HTERT RPE-1 (cell line): ENCODE results near the gene BCL2L1.

Source experiments
- in situ Hi-C: fragments of 300-500 bp; cut with MboI; formaldehyde crosslinking; loops from 4 replicates; pipeline ENCODE4 v1.14.3; 2020; ENCODE audit warnings: low sequenced_read_pairs

BCL2L1 gene

GRCh38 chr20:31694842-31695593, 27.6 kb downstream of the BCL2L1 start:
- in situ Hi-C loops: no loop called here

DNA sequence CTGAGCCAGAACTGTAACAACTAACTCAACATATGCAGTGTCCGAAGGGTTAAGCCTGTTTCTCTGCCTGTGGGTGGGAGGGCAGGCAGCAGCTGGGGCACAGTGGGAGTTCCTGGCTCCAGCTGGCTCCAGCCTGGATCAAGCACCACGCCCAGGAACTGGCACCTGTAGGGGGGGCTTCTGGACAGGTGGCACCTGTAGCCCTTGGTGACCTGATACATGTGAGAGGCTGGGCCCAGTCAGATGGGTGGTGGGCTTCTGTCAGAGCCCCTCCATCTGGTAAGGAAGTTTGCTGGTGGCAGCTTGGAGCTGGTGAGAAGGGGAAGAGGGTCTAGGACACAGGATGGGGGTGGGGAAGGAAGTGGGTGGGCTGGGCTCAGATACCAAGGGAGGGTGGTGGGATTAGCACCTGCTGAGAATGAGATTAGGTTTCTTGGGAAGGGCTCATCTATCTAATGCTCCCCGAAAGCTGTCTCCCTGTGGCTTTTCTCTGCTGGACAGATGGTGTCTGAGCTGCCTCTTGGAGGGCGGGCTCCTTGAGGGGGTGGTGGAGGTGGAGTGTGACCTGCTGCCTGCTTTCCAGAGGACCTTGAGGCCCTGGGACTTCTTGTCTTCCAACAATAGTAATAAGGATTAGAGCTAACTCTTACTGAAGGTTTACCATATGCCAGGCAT, 28.5 kb downstream of the BCL2L1 start:
- in situ Hi-C loops: no loop called here

DNA sequence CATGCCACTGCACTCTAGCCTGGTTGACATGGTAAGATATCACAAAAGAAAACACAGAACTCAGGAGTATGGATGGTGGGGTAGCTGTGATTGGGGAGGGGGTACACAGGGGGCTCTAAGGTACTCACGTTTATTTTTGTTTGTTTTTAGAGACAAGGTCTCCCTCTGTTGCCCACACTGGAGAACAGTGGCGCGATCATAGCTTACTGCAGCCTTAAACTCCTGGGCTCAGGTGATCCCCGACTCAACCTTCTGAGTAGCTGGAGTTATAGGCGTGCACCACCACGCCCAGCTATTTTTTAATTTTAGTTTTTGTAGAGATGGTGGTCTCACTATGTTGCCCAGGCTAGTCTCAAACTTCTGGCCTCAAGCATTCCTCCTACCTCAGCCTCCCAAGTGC, 29.3 kb downstream of the BCL2L1 start:
- in situ Hi-C loops: no loop called here

- in situ Hi-C loops: no loop called here
Measured at GRCh38 chr20:31691646-31692275, 30.9 kb downstream of the BCL2L1 start.

DNA sequence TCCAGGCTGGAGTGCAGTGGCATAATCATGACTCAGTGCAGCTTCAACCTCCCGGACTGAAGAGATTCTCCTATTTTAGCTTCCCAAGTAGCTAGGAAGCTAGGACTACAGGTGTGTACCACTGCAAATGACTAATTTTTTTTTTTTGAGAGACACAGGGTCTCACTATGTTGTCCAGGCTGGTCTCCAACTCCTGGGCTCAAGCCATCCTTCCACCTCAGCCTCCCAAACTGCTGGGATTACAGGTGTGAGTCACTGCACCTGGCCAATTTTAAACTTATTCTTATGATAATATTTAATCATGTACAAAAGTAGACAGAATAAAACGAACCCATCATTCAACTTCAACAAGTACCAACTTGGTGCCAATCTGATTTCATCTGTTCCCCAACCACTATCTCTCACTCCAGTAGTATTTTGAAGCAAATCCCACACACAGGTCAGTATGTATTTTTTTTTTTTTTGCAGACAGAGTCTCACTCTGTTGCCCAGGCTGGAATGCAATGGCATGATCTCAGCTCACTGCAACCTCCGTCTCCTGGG, 32.5 kb downstream of the BCL2L1 start:
- in situ Hi-C loops: no loop called here

GRCh38 chr20:31689141-31689540, 33.5 kb downstream of the BCL2L1 start:
- in situ Hi-C loops: no loop called here

GRCh38 chr20:31687777-31688176, 34.9 kb downstream of the BCL2L1 start:
- in situ Hi-C loops: no loop called here

- in situ Hi-C loops: no loop called here
Measured at GRCh38 chr20:31685853-31686643, 36.6 kb downstream of the BCL2L1 start.

- in situ Hi-C loops: no loop called here
Measured at GRCh38 chr20:31684153-31685015, 38.3 kb downstream of the BCL2L1 start.

- in situ Hi-C loops: no loop called here
Measured at GRCh38 chr20:31682927-31683326, 39.7 kb downstream of the BCL2L1 start.

- in situ Hi-C loops: no loop called here
Measured at GRCh38 chr20:31682352-31682751, 40.3 kb downstream of the BCL2L1 start.

- in situ Hi-C loops: no loop called here
Measured at GRCh38 chr20:31681769-31682168, 40.9 kb downstream of the BCL2L1 start.

- in situ Hi-C loops: no loop called here
Measured at GRCh38 chr20:31681128-31681727, 41.4 kb downstream of the BCL2L1 start.

DNA sequence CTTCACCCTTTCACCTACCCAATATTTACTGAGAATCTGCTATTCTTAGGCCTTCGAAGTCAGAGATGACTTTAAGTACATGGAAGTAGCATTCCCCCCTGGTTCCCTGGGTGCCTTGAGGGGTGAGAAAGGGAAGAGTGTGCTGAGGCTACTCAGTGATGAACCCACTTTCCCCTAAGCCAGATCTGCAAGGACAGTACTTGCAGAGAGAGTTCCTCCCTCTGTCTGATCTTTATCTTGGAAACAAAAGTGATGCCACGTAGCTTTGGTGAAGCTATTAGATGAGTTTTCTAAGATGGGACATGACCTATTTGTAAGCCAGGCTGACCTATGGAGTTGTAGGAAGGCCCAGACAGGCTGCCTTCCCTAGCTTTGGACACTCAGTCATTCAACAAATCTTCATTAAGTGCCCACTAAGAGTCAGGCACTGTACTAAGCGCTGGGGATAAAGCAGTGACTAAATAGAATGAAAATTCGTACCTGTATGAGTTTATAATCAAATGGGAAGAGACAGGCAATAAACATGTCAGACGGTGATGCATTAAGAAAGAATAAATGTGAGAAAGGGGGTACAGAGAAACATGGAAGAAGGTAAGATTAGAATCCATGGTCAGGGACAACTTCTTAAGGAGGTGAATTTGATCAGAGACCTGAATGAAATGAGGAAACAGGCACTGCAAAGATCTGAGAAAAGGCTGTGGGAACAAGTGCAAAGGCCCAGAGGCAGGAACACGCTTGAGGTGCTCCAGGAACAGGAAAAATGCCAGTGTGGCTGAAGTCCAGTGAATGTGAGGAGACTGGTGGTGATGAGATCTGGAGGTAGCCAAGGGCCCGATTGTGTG, 42.2 kb downstream of the BCL2L1 start:
- in situ Hi-C loops: no loop called here

GRCh38 chr20:31679357-31680285, 43.0 kb downstream of the BCL2L1 start:
- in situ Hi-C loops: no loop called here

- in situ Hi-C loops: no loop called here
Measured at GRCh38 chr20:31678389-31679356, 44.0 kb downstream of the BCL2L1 start.
